Cardiac muscle cell (in vitro differentiated cells and primary cell): ENCODE results near the gene ANKDD1B. TPM values are rescaled to one million over a fixed set of nuclear protein-coding genes. Genes with fewer than 3 reads are reported as not detected.

ENCODE experiments used
- DNase-seq, 2 donors: peaks; one replicate each; pipeline versions ENCODE4 v3.0.0 to v3.0.0-alpha.2; 2010 to 2017; ENCODE audit warnings: low read depth in 1 of 2, low spot score in 1 of 2
- H3K27ac ChIP-seq: fragments of 200-600 bp; sonication (generic); 2 replicates; pipeline ENCODE4 v1.5.1; 2016
- H3K27me3 ChIP-seq: fragments of 200-600 bp; sonication (generic); 2 replicates; pipeline ENCODE4 v1.6.0; 2016; ENCODE audit warnings: control low read depth
- H3K36me3 ChIP-seq: fragments of 200-600 bp; sonication (generic); 2 replicates; pipeline ENCODE4 v1.5.1; 2016; ENCODE audit warnings: control low read depth
- H3K4me1 ChIP-seq: fragments of 200-600 bp; sonication (generic); 2 replicates; pipeline ENCODE4 v1.8.1; 2017; ENCODE audit warnings: low read depth, mild to moderate bottlenecking, mixed run types
- H3K4me3 ChIP-seq: fragments of 200-600 bp; sonication (generic); 2 replicates; pipeline ENCODE4 v1.5.1; 2016; ENCODE audit warnings: mild to moderate bottlenecking
- H3K9me3 ChIP-seq: fragments of 200-600 bp; sonication (generic); 2 replicates; pipeline ENCODE4 v1.5.1; 2017; ENCODE audit warnings: low read depth, mild to moderate bottlenecking, control low read depth
- CTCF ChIP-seq: IDR thresholded peaks from 2 replicates; pipeline ENCODE4 v1.5.1; 2012; ENCODE audit warnings: low read depth, mild to moderate bottlenecking, low read length
- polyA plus RNA-seq: library from polyadenylated mRNA; unstranded; fragments of >200 nt; fragmentation: Nextera tagmentation; extraction: Ambion mirVana; gene quantifications from 2 replicates; pipeline ENCODE4 v1.2.1, GENCODE V29; 2016
- total RNA-seq: library from RNA; depleted of rRNA; stranded (reverse); fragments of >200 nt; gene quantifications from 2 replicates; pipeline ENCODE4 v1.2.3, GENCODE V29; 2016

Gene ANKDD1B
- total and polyA plus RNA-seq, 2 experiments from 2014 or later = 0.09 TPM; not detected in 1

GRCh38 chr5:75662061-75662460 is 50.8 kb downstream of the ANKDD1B start:
- no peaks in the 10 kb centered on the region for H3K4me1 ChIP-seq
- no peaks in the 10 kb centered on the region for H3K9me3 ChIP-seq
- H3K27ac ChIP-seq = no peak overlapping the region
- H3K4me3 ChIP-seq = no peak overlapping the region
- DNase-seq = no peak
- no peak for TF ChIP-seq CTCF
- peaks cover 89% of the 10 kb centered on the region for H3K27me3 ChIP-seq
- H3K36me3 ChIP-seq = no peaks in the 10 kb centered on the region

DNA sequence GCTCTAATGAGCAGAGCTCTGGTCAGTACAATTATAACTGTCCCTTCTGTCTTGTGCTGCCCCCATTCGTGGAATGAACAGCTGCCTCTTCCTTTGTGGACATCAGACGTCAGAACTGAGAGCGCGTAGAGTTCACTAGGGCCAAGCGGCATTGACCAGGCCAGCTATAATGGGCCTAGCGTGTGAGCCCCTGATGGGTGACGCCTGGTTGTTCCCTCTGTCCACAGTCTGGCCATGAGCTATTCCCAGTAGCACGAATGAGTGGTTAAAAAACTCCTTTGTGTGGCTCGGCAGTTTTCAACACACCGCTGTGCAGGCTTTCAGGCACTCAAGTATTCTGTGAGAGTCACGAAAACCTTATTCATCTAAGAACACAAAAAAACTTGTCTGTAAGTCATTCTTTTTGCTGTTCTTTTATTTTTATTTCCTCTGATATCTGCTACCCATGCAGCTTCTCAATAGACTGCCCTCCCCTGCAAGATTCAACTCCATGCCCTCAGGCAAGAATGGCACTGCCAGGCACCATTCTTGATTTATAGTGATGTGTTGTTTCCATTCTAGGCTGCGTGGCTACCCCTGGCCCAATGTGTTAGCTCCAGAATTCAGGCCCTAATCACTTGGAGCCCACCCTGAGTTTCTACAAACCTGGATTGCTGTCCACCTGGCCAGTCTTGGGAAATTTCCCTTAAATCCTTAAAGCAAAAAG is 52.5 kb downstream of the ANKDD1B start:
- H3K27ac ChIP-seq = no peak overlapping the region
- DNase-seq = no peak
- no peak for TF ChIP-seq CTCF
- H3K36me3 ChIP-seq = no peaks in the 10 kb centered on the region
- H3K4me1 ChIP-seq = no peaks in the 10 kb centered on the region
- H3K4me3 ChIP-seq = no peak overlapping the region
- peaks cover 91% of the 10 kb centered on the region for H3K27me3 ChIP-seq
- H3K9me3 ChIP-seq = no peaks in the 10 kb centered on the region

DNA sequence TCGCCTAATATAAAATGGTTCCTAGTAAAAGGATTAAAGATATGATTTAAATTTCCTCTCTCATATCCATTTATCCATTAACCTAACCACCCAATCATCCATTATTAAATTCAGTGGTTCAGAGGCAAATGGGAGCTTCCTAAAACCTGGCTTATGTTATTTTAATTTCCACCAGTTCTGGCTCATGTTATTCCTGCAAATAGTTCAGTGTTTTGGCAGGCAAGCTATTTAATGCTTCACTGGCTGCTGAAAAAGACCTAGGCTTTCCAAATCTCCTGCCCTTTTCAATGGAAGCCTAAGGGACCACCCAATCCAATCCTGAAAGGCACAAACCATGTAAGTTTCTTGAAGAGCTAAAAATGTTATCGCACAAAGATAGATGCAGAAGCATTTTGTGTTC is 53.7 kb downstream of the ANKDD1B start:
- no peaks in the 10 kb centered on the region for H3K4me1 ChIP-seq
- H3K9me3 ChIP-seq = no peaks in the 10 kb centered on the region
- no peak overlapping the region for H3K4me3 ChIP-seq
- DNase-seq = no peak
- peaks cover 92% of the 10 kb centered on the region for H3K27me3 ChIP-seq
- TF ChIP-seq CTCF = no peak
- H3K27ac ChIP-seq = no peak overlapping the region
- H3K36me3 ChIP-seq = no peaks in the 10 kb centered on the region

GRCh38 chr5:75666801-75667200 is 55.5 kb downstream of the ANKDD1B start:
- H3K4me3 ChIP-seq = no peak overlapping the region
- H3K36me3 ChIP-seq = no peaks in the 10 kb centered on the region
- no peak overlapping the region for H3K27ac ChIP-seq
- no peak for TF ChIP-seq CTCF
- H3K27me3 ChIP-seq = peaks cover 86% of the 10 kb centered on the region
- H3K9me3 ChIP-seq = no peaks in the 10 kb centered on the region
- no peak for DNase-seq
- H3K4me1 ChIP-seq = no peaks in the 10 kb centered on the region

DNA sequence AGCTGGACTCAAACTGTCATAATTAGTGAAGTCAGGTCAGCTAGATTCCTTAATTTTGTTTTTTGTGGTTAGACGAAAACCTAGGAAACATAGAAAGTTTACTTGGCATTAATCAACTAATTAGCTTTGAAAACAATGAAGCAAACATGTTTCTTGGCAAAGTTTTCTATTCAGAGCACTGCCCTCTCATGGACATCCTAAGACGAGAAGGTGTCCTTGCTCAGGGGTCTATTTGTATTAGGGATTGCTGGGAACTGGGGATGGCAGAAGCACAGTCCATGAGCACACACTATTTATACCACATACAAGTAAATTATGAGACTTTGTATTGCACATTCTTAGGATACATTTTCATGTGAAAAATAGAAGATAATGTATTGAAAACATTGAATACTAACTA is 56.3 kb downstream of the ANKDD1B start:
- H3K4me1 ChIP-seq = no peaks in the 10 kb centered on the region
- no peak for TF ChIP-seq CTCF
- H3K9me3 ChIP-seq = no peaks in the 10 kb centered on the region
- H3K36me3 ChIP-seq = no peaks in the 10 kb centered on the region
- H3K27me3 ChIP-seq = peaks cover 79% of the 10 kb centered on the region
- DNase-seq = peak in 1 of 2 donors; percentile 14
- no peak overlapping the region for H3K4me3 ChIP-seq
- H3K27ac ChIP-seq = no peak overlapping the region
